Measurements from ENCODE around the gene ARMC10. TPM values are rescaled to one million over a fixed set of nuclear protein-coding genes. Genes with fewer than 3 reads are reported as not detected.
"Not testable (repeated sequence)": the region's sequence is repeated elsewhere in the genome, so short reads cannot be mapped to it uniquely, and the experiment has no call there.

Gene ARMC10
- total and polyA plus RNA-seq, 7 experiments from 2014 or later = 13.6 to 46.4 (median 27.8) TPM

GRCh38 chr7:103037823-103038739 is 36.9 kb upstream of the ARMC10 start:
- POLR2A ChIA-PET; intact Hi-C loops (cut with micrococcal nuclease); H3K4me1 Mint-ChIP-seq; H3K27ac Mint-ChIP-seq; CTCF ChIA-PET; ATAC-seq; H3K4me3 ChIP-seq (ENCODE audit: low read length); H3K9me3 ChIP-seq (ENCODE audit: control insufficient read depth in 2 of 3, low read length in 3 of 3); H3K36me3 ChIP-seq (ENCODE audit: control insufficient read depth in 2 of 3, insufficient read depth in 3 of 3, low read length in 3 of 3); H3K27ac ChIP-seq (ENCODE audit: low read depth, low read length); H3K27me3 ChIP-seq (ENCODE audit: control insufficient read depth in 2 of 2, insufficient read depth in 2 of 2, low read length in 2 of 2); DNase-seq; H3K4me1 ChIP-seq (ENCODE audit: control insufficient read depth in 2 of 2, insufficient read depth in 2 of 2, low read length in 2 of 2); H3K4me3 Mint-ChIP-seq: not testable (repeated sequence)
- H3K27me3 Mint-ChIP-seq = peaks cover 0 to 10% (median 2%) of the 10 kb centered on the region in 5 donors
- H3K36me3 Mint-ChIP-seq = peaks cover 0 to 21% (median 6%) of the 10 kb centered on the region in 5 donors
- H3K9me3 Mint-ChIP-seq = peaks cover 1 to 13% (median 7%) of the 10 kb centered on the region in 11 donors

GRCh38 chr7:103041815-103042214 is 33.1 kb upstream of the ARMC10 start:
- intact Hi-C loops (cut with micrococcal nuclease); H3K27me3 ChIP-seq (ENCODE audit: control insufficient read depth in 2 of 2, insufficient read depth in 2 of 2, low read length in 2 of 2); H3K9me3 ChIP-seq (ENCODE audit: control insufficient read depth in 2 of 3, low read length in 3 of 3); H3K27ac Mint-ChIP-seq; H3K4me3 Mint-ChIP-seq; H3K27ac ChIP-seq (ENCODE audit: low read depth, low read length); DNase-seq; H3K4me1 Mint-ChIP-seq; H3K36me3 ChIP-seq (ENCODE audit: control insufficient read depth in 2 of 3, insufficient read depth in 3 of 3, low read length in 3 of 3); CTCF ChIA-PET; H3K4me1 ChIP-seq (ENCODE audit: control insufficient read depth in 2 of 2, insufficient read depth in 2 of 2, low read length in 2 of 2); H3K4me3 ChIP-seq (ENCODE audit: low read length); ATAC-seq; POLR2A ChIA-PET: not testable (repeated sequence)
- peaks cover 2 to 17% (median 9%) of the 10 kb centered on the region in 11 donors for H3K9me3 Mint-ChIP-seq
- H3K36me3 Mint-ChIP-seq = peaks cover 0 to 23% (median 8%) of the 10 kb centered on the region in 5 donors
- H3K27me3 Mint-ChIP-seq = peaks cover 0 to 10% (median 3%) of the 10 kb centered on the region in 5 donors

- no peak overlapping the region for H3K4me3 ChIP-seq (ENCODE audit: low read length)
- Mint-ChIP-seq H3K27ac (no peak overlapping the region), H3K4me1 (no peaks in the 10 kb centered on the region), H3K27me3 (no peaks in the 10 kb centered on the region), H3K36me3 (peaks cover 0 to 10% (median 0%) of the 10 kb centered on the region in 5 donors), H3K4me3 (no peak overlapping the region), H3K9me3 (peaks cover 0 to 12% (median 2%) of the 10 kb centered on the region in 11 donors)
- ATAC-seq (no peak), DNase-seq (no peak)
- no peaks in the 10 kb centered on the region for H3K4me1 ChIP-seq (ENCODE audit: control insufficient read depth in 2 of 2, insufficient read depth in 2 of 2, low read length in 2 of 2)
- intact Hi-C loops (cut with micrococcal nuclease) = no loop called here
- POLR2A ChIA-PET = no interaction called here
- CTCF ChIA-PET = no interaction called here
- H3K27ac ChIP-seq (ENCODE audit: low read depth, low read length) = no peak overlapping the region
- no peaks in the 10 kb centered on the region for H3K27me3 ChIP-seq (ENCODE audit: control insufficient read depth in 2 of 2, insufficient read depth in 2 of 2, low read length in 2 of 2)
- no peaks in the 10 kb centered on the region for H3K9me3 ChIP-seq (ENCODE audit: control insufficient read depth in 2 of 3, low read length in 3 of 3)
- H3K36me3 ChIP-seq (ENCODE audit: control insufficient read depth in 2 of 3, insufficient read depth in 3 of 3, low read length in 3 of 3) = no peaks in the 10 kb centered on the region
Observed at GRCh38 chr7:103048833-103049232, 26.1 kb upstream of the ARMC10 start.

GRCh38 chr7:103051519-103051918 is 23.4 kb upstream of the ARMC10 start:
- ChIA-PET POLR2A (no interaction called here), CTCF (no interaction called here)
- intact Hi-C loops (cut with micrococcal nuclease) = no loop called here

GRCh38 chr7:103056006-103056405 is 18.9 kb upstream of the ARMC10 start:
- intact Hi-C loops (cut with micrococcal nuclease); DNase-seq; CTCF ChIA-PET; H3K9me3 Mint-ChIP-seq; ATAC-seq; H3K27me3 ChIP-seq (ENCODE audit: control insufficient read depth in 2 of 2, insufficient read depth in 2 of 2, low read length in 2 of 2); POLR2A ChIA-PET; H3K27ac Mint-ChIP-seq; H3K36me3 Mint-ChIP-seq; H3K4me3 Mint-ChIP-seq; H3K4me1 ChIP-seq (ENCODE audit: control insufficient read depth in 2 of 2, insufficient read depth in 2 of 2, low read length in 2 of 2); H3K36me3 ChIP-seq (ENCODE audit: control insufficient read depth in 2 of 3, insufficient read depth in 3 of 3, low read length in 3 of 3); H3K4me1 Mint-ChIP-seq; H3K9me3 ChIP-seq (ENCODE audit: control insufficient read depth in 2 of 3, low read length in 3 of 3); H3K27ac ChIP-seq (ENCODE audit: low read depth, low read length); H3K27me3 Mint-ChIP-seq; H3K4me3 ChIP-seq (ENCODE audit: low read length): not testable (repeated sequence)

More at GRCh38 chr7:103051519-103051918, 23.4 kb upstream of the ARMC10 start:
- Mint-ChIP-seq H3K4me3 (no peak overlapping the region), H3K27me3 (no peaks in the 10 kb centered on the region), H3K36me3 (peaks cover 0 to 10% (median 0%) of the 10 kb centered on the region in 5 donors), H3K27ac (no peak overlapping the region), H3K4me1 (no peaks in the 10 kb centered on the region), H3K9me3 (peaks cover 0 to 12% (median 1%) of the 10 kb centered on the region in 11 donors)
- no peaks in the 10 kb centered on the region for H3K36me3 ChIP-seq (ENCODE audit: control insufficient read depth in 2 of 3, insufficient read depth in 3 of 3, low read length in 3 of 3)
- no peak overlapping the region for H3K27ac ChIP-seq (ENCODE audit: low read depth, low read length)
- no peak overlapping the region for H3K4me3 ChIP-seq (ENCODE audit: low read length)
- H3K27me3 ChIP-seq (ENCODE audit: control insufficient read depth in 2 of 2, insufficient read depth in 2 of 2, low read length in 2 of 2) = no peaks in the 10 kb centered on the region
- ATAC-seq (no peak), DNase-seq (no peak)
- no peaks in the 10 kb centered on the region for H3K9me3 ChIP-seq (ENCODE audit: control insufficient read depth in 2 of 3, low read length in 3 of 3)
- no peaks in the 10 kb centered on the region for H3K4me1 ChIP-seq (ENCODE audit: control insufficient read depth in 2 of 2, insufficient read depth in 2 of 2, low read length in 2 of 2)

GRCh38 chr7:103058122-103058521 is 16.8 kb upstream of the ARMC10 start:
- no peaks in the 10 kb centered on the region for H3K36me3 ChIP-seq (ENCODE audit: control insufficient read depth in 2 of 3, insufficient read depth in 3 of 3, low read length in 3 of 3)
- ChIA-PET CTCF (no interaction called here), POLR2A (interaction anchor here (0.5 kb wide), 1 partner anchor 653 kb away, joined by 3 read pairs; no protein-coding TSS in a partner anchor)

GRCh38 chr7:103059471-103059870 is 15.5 kb upstream of the ARMC10 start:
- DNase-seq (no peak), ATAC-seq (no peak)
- Histone ChIP-seq H3K9me3 (ENCODE audit: control insufficient read depth in 2 of 3, low read length in 3 of 3) (no peaks in the 10 kb centered on the region), H3K4me1 (ENCODE audit: control insufficient read depth in 2 of 2, insufficient read depth in 2 of 2, low read length in 2 of 2) (no peaks in the 10 kb centered on the region), H3K4me3 (ENCODE audit: low read length) (no peak overlapping the region), H3K36me3 (ENCODE audit: control insufficient read depth in 2 of 3, insufficient read depth in 3 of 3, low read length in 3 of 3) (no peaks in the 10 kb centered on the region), H3K27ac (ENCODE audit: low read depth, low read length) (no peak overlapping the region), H3K27me3 (ENCODE audit: control insufficient read depth in 2 of 2, insufficient read depth in 2 of 2, low read length in 2 of 2) (no peaks in the 10 kb centered on the region)
- CTCF ChIA-PET = no interaction called here
- Mint-ChIP-seq H3K4me3 (no peak overlapping the region), H3K4me1 (peaks cover 0 to 3% (median 0%) of the 10 kb centered on the region in 7 donors), H3K36me3 (peaks cover 0 to 2% (median 0%) of the 10 kb centered on the region in 5 donors), H3K27ac (no peak overlapping the region), H3K27me3 (peaks cover 0 to 9% (median 0%) of the 10 kb centered on the region in 5 donors), H3K9me3 (no peaks in the 10 kb centered on the region)
- POLR2A ChIA-PET = no interaction called here
- intact Hi-C loops (cut with micrococcal nuclease) = no loop called here

More at GRCh38 chr7:103058122-103058521, 16.8 kb upstream of the ARMC10 start:
- Histone ChIP-seq H3K9me3 (ENCODE audit: control insufficient read depth in 2 of 3, low read length in 3 of 3) (no peaks in the 10 kb centered on the region), H3K4me1 (ENCODE audit: control insufficient read depth in 2 of 2, insufficient read depth in 2 of 2, low read length in 2 of 2) (no peaks in the 10 kb centered on the region), H3K4me3 (ENCODE audit: low read length) (no peak overlapping the region), H3K27ac (ENCODE audit: low read depth, low read length) (no peak overlapping the region), H3K27me3 (ENCODE audit: control insufficient read depth in 2 of 2, insufficient read depth in 2 of 2, low read length in 2 of 2) (no peaks in the 10 kb centered on the region)
- intact Hi-C loops (cut with micrococcal nuclease) = no loop called here
- no peak overlapping the region for H3K27ac Mint-ChIP-seq
- DNase-seq (no peak), ATAC-seq (no peak)
- H3K4me3 Mint-ChIP-seq = no peak overlapping the region
- peaks cover 0 to 5% (median 0%) of the 10 kb centered on the region in 5 donors for H3K36me3 Mint-ChIP-seq
- H3K9me3 Mint-ChIP-seq = no peaks in the 10 kb centered on the region
- peaks cover 0 to 4% (median 0%) of the 10 kb centered on the region in 5 donors for H3K27me3 Mint-ChIP-seq
- H3K4me1 Mint-ChIP-seq = peaks cover 0 to 3% (median 0%) of the 10 kb centered on the region in 7 donors
